ENCODE measurements around the gene LARP4B.

Gene LARP4B

DNA sequence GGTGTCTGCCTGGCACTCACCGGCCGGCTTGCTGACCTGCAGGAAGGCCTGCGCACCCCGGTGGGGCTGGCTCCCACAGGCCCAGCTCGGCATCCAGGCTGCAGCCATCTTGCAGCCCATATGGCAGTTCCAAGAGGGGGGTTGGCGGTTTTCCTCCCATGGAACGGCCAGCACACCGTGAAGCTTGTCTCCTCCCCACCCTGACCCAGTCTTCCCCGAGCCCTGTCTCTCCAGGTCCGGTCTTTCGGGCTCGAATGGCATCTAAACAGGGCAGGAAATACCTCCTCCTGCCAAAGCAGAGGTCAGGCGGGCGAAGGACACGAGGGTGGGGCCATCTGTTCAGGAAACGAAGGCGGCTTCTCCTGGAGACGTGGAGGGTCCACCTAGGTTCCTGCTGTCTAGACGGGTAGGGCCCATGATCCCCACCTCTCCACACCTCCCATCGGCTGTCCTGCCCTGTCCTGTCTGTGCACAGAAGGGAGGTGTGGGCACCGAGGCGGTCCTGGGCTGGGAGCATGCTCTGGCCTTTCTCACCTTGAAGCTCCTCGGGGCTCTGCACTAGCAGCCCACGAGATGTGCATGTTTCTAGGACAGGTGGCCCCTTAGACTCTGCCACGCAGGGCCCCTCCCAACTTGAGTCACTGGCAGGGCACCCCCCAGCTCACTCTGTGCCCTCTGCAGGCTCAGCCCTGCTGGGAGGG is 128.3 kb downstream of the LARP4B start:
- WGBS, 2 donors (ENCODE audit: extremely low coverage in 2 of 2, insufficient read length in 2 of 2, insufficient replicate concordance in 1 of 2): no CpG with 5 or more reads among the region's 25 CpGs

DNA sequence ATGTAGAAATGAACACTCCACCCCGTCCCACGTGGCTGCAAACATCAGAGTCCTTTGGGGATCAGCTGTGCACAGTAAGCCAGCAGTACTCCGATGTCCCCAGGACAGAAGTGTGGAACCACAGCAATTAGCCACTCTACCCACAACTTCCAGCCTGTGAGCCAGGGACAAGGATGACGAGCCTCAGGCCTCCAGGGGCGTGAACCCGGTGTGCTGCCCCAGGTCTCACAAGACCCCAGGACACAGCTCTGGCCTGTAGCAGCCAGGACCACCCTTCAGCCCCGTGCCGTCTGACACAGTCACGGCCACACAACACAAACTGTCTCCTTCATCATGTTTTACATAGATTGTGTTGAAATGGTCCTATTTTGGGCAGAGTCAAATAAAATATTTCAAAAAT is 129.0 kb downstream of the LARP4B start:
- Histone ChIP-seq H2AK5ac (ENCODE audit: low read depth, low read length) (no peak overlapping the region), H3K79me1 (ENCODE audit: low read depth, low read length) (no peaks in the 10 kb centered on the region), H3K27me3 (ENCODE audit: control insufficient read depth in 3 of 3, insufficient read depth in 3 of 3, low read depth in 1 of 3, low read length in 3 of 3) (no peaks in the 10 kb centered on the region), H3K4me2 (ENCODE audit: insufficient read depth, low read length, poor library complexity, severe bottlenecking) (no peak overlapping the region), H3K14ac (ENCODE audit: low read length) (no peak overlapping the region), H2BK12ac (ENCODE audit: low read length) (no peak overlapping the region), H3K4me1 (ENCODE audit: control insufficient read depth in 2 of 2, insufficient read depth in 1 of 2, low read depth in 1 of 2, low read length in 2 of 2) (peaks cover 0 to 6% of the 10 kb centered on the region in 2 donors), H3K4ac (ENCODE audit: low read length) (no peak overlapping the region), H2BK15ac (ENCODE audit: low read length) (no peak overlapping the region), H2AFZ (ENCODE audit: low read length) (no peak overlapping the region), H3K36me3 (replicated peaks in 1 of 2; ENCODE audit: control insufficient read depth in 2 of 2, insufficient read depth in 2 of 2, low read length in 2 of 2) (peaks cover 9 to 22% of the 10 kb centered on the region in 2 donors), H4K91ac (ENCODE audit: low read depth, low read length, poor library complexity) (no peak overlapping the region), H3K27ac (replicated peaks; ENCODE audit: low read length) (no peak overlapping the region), H3K18ac (ENCODE audit: low read length) (no peak overlapping the region), H2BK120ac (ENCODE audit: low read depth, low read length) (no peak overlapping the region), H3K9ac (ENCODE audit: low read depth, low read length, poor library complexity) (no peak overlapping the region), H4K8ac (ENCODE audit: low read depth, low read length) (no peak overlapping the region), H3K4me3 (ENCODE audit: low read length in 2 of 2) (no peak overlapping the region), H3K9me3 (replicated peaks in 1 of 2; ENCODE audit: control insufficient read depth in 2 of 2, insufficient read depth in 1 of 2, low read depth in 1 of 2, low read length in 2 of 2) (peaks cover 0 to 9% of the 10 kb centered on the region in 2 donors), H3K23ac (ENCODE audit: low read depth, low read length, poor library complexity) (no peak overlapping the region), H2BK5ac (ENCODE audit: low read length) (no peak overlapping the region)
- WGBS, 2 donors (ENCODE audit: extremely low coverage in 2 of 2, insufficient read length in 2 of 2, insufficient replicate concordance in 1 of 2): no CpG with 5 or more reads among the region's 9 CpGs
- no peak for DNase-seq (ENCODE audit: low spot score)

More for the DNA sequence above, 128.3 kb downstream of the LARP4B start:
- Histone ChIP-seq H3K36me3 (replicated peaks in 1 of 2; ENCODE audit: control insufficient read depth in 2 of 2, insufficient read depth in 2 of 2, low read length in 2 of 2) (peaks cover 15 to 29% of the 10 kb centered on the region in 2 donors), H3K18ac (ENCODE audit: low read length) (peak overlapping the region; percentile 60), H3K9ac (ENCODE audit: low read depth, low read length, poor library complexity) (peak overlapping the region; percentile 9), H4K8ac (ENCODE audit: low read depth, low read length) (no peak overlapping the region), H2AFZ (ENCODE audit: low read length) (no peak overlapping the region), H3K9me3 (replicated peaks in 1 of 2; ENCODE audit: control insufficient read depth in 2 of 2, insufficient read depth in 1 of 2, low read depth in 1 of 2, low read length in 2 of 2) (peaks cover 0 to 8% of the 10 kb centered on the region in 2 donors), H3K27ac (replicated peaks; ENCODE audit: low read length) (no peak overlapping the region), H3K4ac (ENCODE audit: low read length) (no peak overlapping the region), H3K23ac (ENCODE audit: low read depth, low read length, poor library complexity) (peak overlapping the region; percentile 10), H3K4me2 (ENCODE audit: insufficient read depth, low read length, poor library complexity, severe bottlenecking) (no peak overlapping the region), H3K79me1 (ENCODE audit: low read depth, low read length) (peaks cover 3% of the 10 kb centered on the region), H3K4me1 (ENCODE audit: control insufficient read depth in 2 of 2, insufficient read depth in 1 of 2, low read depth in 1 of 2, low read length in 2 of 2) (peaks cover 0 to 6% of the 10 kb centered on the region in 2 donors), H3K27me3 (ENCODE audit: control insufficient read depth in 3 of 3, insufficient read depth in 3 of 3, low read depth in 1 of 3, low read length in 3 of 3) (no peaks in the 10 kb centered on the region), H2BK12ac (ENCODE audit: low read length) (no peak overlapping the region), H2BK15ac (ENCODE audit: low read length) (no peak overlapping the region), H3K14ac (ENCODE audit: low read length) (peak overlapping the region; percentile 67), H2BK5ac (ENCODE audit: low read length) (no peak overlapping the region), H2BK120ac (ENCODE audit: low read depth, low read length) (no peak overlapping the region), H4K91ac (ENCODE audit: low read depth, low read length, poor library complexity) (no peak overlapping the region), H2AK5ac (ENCODE audit: low read depth, low read length) (no peak overlapping the region), H3K4me3 (ENCODE audit: low read length in 2 of 2) (no peak overlapping the region)
- no peak for DNase-seq (ENCODE audit: low spot score)

DNA sequence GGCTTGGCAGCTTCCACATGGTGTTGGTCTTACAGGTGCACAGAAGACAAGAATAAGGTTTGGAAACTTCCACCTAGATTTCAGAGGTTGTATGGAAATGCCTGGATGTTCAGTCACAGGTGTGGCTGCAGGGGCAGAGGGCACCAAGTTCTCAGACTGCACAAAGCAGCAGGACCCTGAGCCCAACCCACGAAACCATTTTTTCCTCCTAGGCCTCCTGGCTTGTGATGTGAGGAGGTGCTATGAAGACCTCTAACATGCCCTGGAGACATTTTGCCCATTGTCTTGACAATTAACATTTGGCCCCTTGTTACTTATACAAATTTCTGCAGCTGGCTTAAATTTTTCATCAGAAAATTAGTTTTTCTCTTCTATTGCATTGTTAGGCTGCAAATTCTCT is 134.3 kb downstream of the LARP4B start:
- Histone ChIP-seq H3K36me3 (replicated peaks in 1 of 2; ENCODE audit: control insufficient read depth in 2 of 2, insufficient read depth in 2 of 2, low read length in 2 of 2) (no peaks in the 10 kb centered on the region), H2BK5ac (ENCODE audit: low read length) (no peak overlapping the region), H2BK12ac (ENCODE audit: low read length) (no peak overlapping the region), H4K91ac (ENCODE audit: low read depth, low read length, poor library complexity) (no peak overlapping the region), H3K14ac (ENCODE audit: low read length) (no peak overlapping the region), H3K27ac (replicated peaks; ENCODE audit: low read length) (no peak overlapping the region), H3K4ac (ENCODE audit: low read length) (no peak overlapping the region), H3K23ac (ENCODE audit: low read depth, low read length, poor library complexity) (no peak overlapping the region), H3K4me3 (ENCODE audit: low read length in 2 of 2) (no peak overlapping the region), H3K79me1 (ENCODE audit: low read depth, low read length) (no peaks in the 10 kb centered on the region), H3K18ac (ENCODE audit: low read length) (no peak overlapping the region), H3K4me2 (ENCODE audit: insufficient read depth, low read length, poor library complexity, severe bottlenecking) (no peak overlapping the region), H3K9ac (ENCODE audit: low read depth, low read length, poor library complexity) (no peak overlapping the region), H3K4me1 (ENCODE audit: control insufficient read depth in 2 of 2, insufficient read depth in 1 of 2, low read depth in 1 of 2, low read length in 2 of 2) (no peaks in the 10 kb centered on the region), H2BK15ac (ENCODE audit: low read length) (no peak overlapping the region), H4K8ac (ENCODE audit: low read depth, low read length) (no peak overlapping the region), H3K27me3 (ENCODE audit: control insufficient read depth in 3 of 3, insufficient read depth in 3 of 3, low read depth in 1 of 3, low read length in 3 of 3) (no peaks in the 10 kb centered on the region), H2BK120ac (ENCODE audit: low read depth, low read length) (no peak overlapping the region), H2AFZ (ENCODE audit: low read length) (no peak overlapping the region), H3K9me3 (replicated peaks in 1 of 2; ENCODE audit: control insufficient read depth in 2 of 2, insufficient read depth in 1 of 2, low read depth in 1 of 2, low read length in 2 of 2) (peaks cover 5 to 25% of the 10 kb centered on the region in 2 donors), H2AK5ac (ENCODE audit: low read depth, low read length) (no peak overlapping the region)
- no CpG with 5 or more reads among the region's 1 CpG for WGBS, 2 donors (ENCODE audit: extremely low coverage in 2 of 2, insufficient read length in 2 of 2, insufficient replicate concordance in 1 of 2)
- no peak for DNase-seq (ENCODE audit: low spot score)

DNA sequence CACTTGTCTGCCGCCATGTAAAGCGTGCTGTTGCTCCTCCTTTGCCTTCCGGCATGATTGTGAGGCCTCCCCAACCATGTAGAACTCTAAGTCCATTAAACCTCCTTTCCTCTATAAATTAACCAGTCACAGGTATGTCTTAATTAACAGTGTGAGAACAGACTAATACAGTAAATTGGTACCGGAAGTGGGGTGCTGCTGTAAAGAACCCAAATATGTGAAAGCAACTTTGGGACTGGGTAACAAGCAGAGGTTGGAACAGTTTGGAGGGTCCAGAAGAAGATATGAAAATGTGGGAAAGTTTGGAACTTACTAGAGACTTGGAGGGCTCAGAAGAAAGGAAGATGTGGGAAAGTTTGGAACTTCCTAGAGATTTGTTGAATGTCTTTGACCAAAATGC is 135.3 kb downstream of the LARP4B start:
- Histone ChIP-seq H3K4me2 (ENCODE audit: insufficient read depth, low read length, poor library complexity, severe bottlenecking) (no peak overlapping the region), H3K36me3 (replicated peaks in 1 of 2; ENCODE audit: control insufficient read depth in 2 of 2, insufficient read depth in 2 of 2, low read length in 2 of 2) (no peaks in the 10 kb centered on the region), H3K79me1 (ENCODE audit: low read depth, low read length) (no peaks in the 10 kb centered on the region), H2BK5ac (ENCODE audit: low read length) (no peak overlapping the region), H3K27me3 (ENCODE audit: control insufficient read depth in 3 of 3, insufficient read depth in 3 of 3, low read depth in 1 of 3, low read length in 3 of 3) (no peaks in the 10 kb centered on the region), H2BK120ac (ENCODE audit: low read depth, low read length) (no peak overlapping the region), H3K23ac (ENCODE audit: low read depth, low read length, poor library complexity) (no peak overlapping the region), H3K27ac (replicated peaks; ENCODE audit: low read length) (no peak overlapping the region), H4K8ac (ENCODE audit: low read depth, low read length) (no peak overlapping the region), H2BK15ac (ENCODE audit: low read length) (no peak overlapping the region), H3K9me3 (replicated peaks in 1 of 2; ENCODE audit: control insufficient read depth in 2 of 2, insufficient read depth in 1 of 2, low read depth in 1 of 2, low read length in 2 of 2) (peaks cover 5 to 25% of the 10 kb centered on the region in 2 donors), H3K14ac (ENCODE audit: low read length) (no peak overlapping the region), H2AK5ac (ENCODE audit: low read depth, low read length) (no peak overlapping the region), H2BK12ac (ENCODE audit: low read length) (no peak overlapping the region), H4K91ac (ENCODE audit: low read depth, low read length, poor library complexity) (no peak overlapping the region), H3K4me3 (ENCODE audit: low read length in 2 of 2) (no peak overlapping the region), H3K4me1 (ENCODE audit: control insufficient read depth in 2 of 2, insufficient read depth in 1 of 2, low read depth in 1 of 2, low read length in 2 of 2) (no peaks in the 10 kb centered on the region), H3K9ac (ENCODE audit: low read depth, low read length, poor library complexity) (no peak overlapping the region), H2AFZ (ENCODE audit: low read length) (no peak overlapping the region), H3K4ac (ENCODE audit: low read length) (no peak overlapping the region), H3K18ac (ENCODE audit: low read length) (no peak overlapping the region)
- DNase-seq (ENCODE audit: low spot score): no peak
- WGBS, 2 donors (ENCODE audit: extremely low coverage in 2 of 2, insufficient read length in 2 of 2, insufficient replicate concordance in 1 of 2): no CpG with 5 or more reads among the region's 4 CpGs
